A549 (cell line): ENCODE measurements around the gene SLC40A1. TPM values are rescaled to one million over a fixed set of nuclear protein-coding genes. Genes with fewer than 3 reads are reported as not detected.

Experiments used
- ATAC-seq, 2 experiments: fragments of 200-7000 bp in 1 of 2; fragments of >200 bp in 1 of 2; cut with Nextera tagmentation in 1 of 2; cut with Tn5 transposase in 1 of 2; 3 replicates each; pipeline versions ENCODE4 v1.8.0 to v1.9.1; 2018 to 2020; ENCODE audit warnings: mild to moderate bottlenecking in 1 of 2, moderate library complexity in 1 of 2
- CTCF ChIA-PET: fragments of 300-600 bp; sonication (Branson Sonifier 250); formaldehyde crosslinking; extraction: SDS; loops from one replicate; lab custom pipeline; 2021; ENCODE audit warnings: antibody characterized with exemption, inconsistent platforms; lab: Yijun Ruan, JAX
- POLR2A ChIA-PET: fragments of 350-600 bp; formaldehyde crosslinking; extraction: SDS; loops from one replicate; lab custom pipeline; 2021; ENCODE audit warnings: antibody characterized with exemption, inconsistent platforms; lab: Yijun Ruan, JAX
- DNase-seq, 2 experiments: peaks; one replicate each; pipeline versions ENCODE4 v3.0.0 to v3.0.0-alpha.2; 2011 to 2016; ENCODE audit warnings: low read depth in 1 of 2, low spot score in 1 of 2
- FAIRE-seq: peaks from 2 replicates; lab custom pipeline; 2011; peaks lifted over from hg19 to GRCh38; lab: Jason Lieb, UNC
- H3K27ac ChIP-seq, 2 experiments: fragments of >200 bp; sonication (Bioruptor Twin); formaldehyde crosslinking; 3 replicates each; pipeline ENCODE4 v1.5.1; 2016 to 2017
- H3K4me1 ChIP-seq: fragments of >200 bp; sonication (Bioruptor Twin); formaldehyde crosslinking; 3 replicates; pipeline ENCODE4 v1.6.1; 2016
- H3K4me2 ChIP-seq: fragments of >200 bp; sonication (Bioruptor Twin); formaldehyde crosslinking; 3 replicates; pipeline ENCODE4 v1.6.1; 2016
- H3K4me3 ChIP-seq: fragments of >200 bp; sonication (Bioruptor Twin); formaldehyde crosslinking; 3 replicates; pipeline ENCODE4 v1.5.1; 2016
- H3K9me3 ChIP-seq: fragments of >200 bp; sonication (Bioruptor Twin); formaldehyde crosslinking; 3 replicates; pipeline ENCODE4 v1.6.1; 2016
- BHLHE40 ChIP-seq: IDR thresholded peaks from 2 replicates; pipeline ENCODE4 v1.6.1; 2012; ENCODE audit warnings: low read depth, low read length, inconsistent platforms
- CBX8 ChIP-seq: fragments of 200-600 bp; sonication (generic); IDR thresholded peaks from 2 replicates; pipeline ENCODE4 v1.6.1; 2016
- CEBPB ChIP-seq, 2 experiments: fragments of >200 bp in 1 of 2; sonication (Bioruptor Twin) in 1 of 2; formaldehyde crosslinking in 1 of 2; IDR thresholded peaks; 2 replicates each; pipeline ENCODE4 v1.6.1; 2012 to 2016
- CHD4 ChIP-seq: fragments of 200-600 bp; sonication (generic); IDR thresholded peaks from 2 replicates; pipeline ENCODE4 v1.6.1; 2016; ENCODE audit warnings: antibody characterized with exemption, mild to moderate bottlenecking, borderline replicate concordance
- E2F6 ChIP-seq: IDR thresholded peaks from 2 replicates; pipeline ENCODE4 v1.6.1; 2012; ENCODE audit warnings: low read depth, borderline replicate concordance
- EHF ChIP-seq: fragments of 250-450 bp; sonication (Bioruptor Pico); IDR thresholded peaks from 2 replicates; pipeline ENCODE4 v1.5.0; 2020; ENCODE audit warnings: mild to moderate bottlenecking
- FOSL2 ChIP-seq, 2 experiments: fragments of 450-650 bp in 1 of 2; fragments of >200 bp in 1 of 2; sonication (Bioruptor Twin) in 1 of 2; formaldehyde crosslinking; IDR thresholded peaks; 2 replicates each; pipeline versions ENCODE4 v1.5.0 to v1.6.1; 2016 to 2020; ENCODE audit warnings: mild to moderate bottlenecking in 1 of 2, moderate library complexity in 1 of 2
- FOXS1 ChIP-seq: fragments of 250-450 bp; sonication (Bioruptor Pico); IDR thresholded peaks from 2 replicates; pipeline ENCODE4 v1.5.0; 2020; ENCODE audit warnings: mild to moderate bottlenecking, moderate library complexity
- HOXA7 ChIP-seq: fragments of 250-450 bp; sonication (Bioruptor Pico); IDR thresholded peaks from 2 replicates; pipeline ENCODE4 v1.5.0; 2020; ENCODE audit warnings: mild to moderate bottlenecking, moderate library complexity
- HOXB5 ChIP-seq: fragments of 250-450 bp; sonication (Bioruptor Pico); IDR thresholded peaks from 2 replicates; pipeline ENCODE4 v1.5.0; 2020; ENCODE audit warnings: mild to moderate bottlenecking, moderate library complexity
- KDM1A ChIP-seq: fragments of 200-600 bp; sonication (generic); IDR thresholded peaks from 2 replicates; pipeline ENCODE4 v1.6.1; 2016; ENCODE audit warnings: low read depth, mild to moderate bottlenecking
- MAX ChIP-seq: IDR thresholded peaks from 2 replicates; pipeline ENCODE4 v1.6.1; 2012
- NFE2L2 ChIP-seq: fragments of 150-350 bp; conservative IDR thresholded peaks from 2 replicates; pipeline ENCODE4 v1.6.1; 2014; ENCODE audit warnings: low read length
- PBX3 ChIP-seq: IDR thresholded peaks from 2 replicates; pipeline ENCODE4 v1.6.1; 2012
- POLR2A ChIP-seq: IDR thresholded peaks from 2 replicates; pipeline ENCODE4 v1.6.1; 2012; ENCODE audit warnings: mild to moderate bottlenecking, low read length
- POLR2AphosphoS2 ChIP-seq: conservative IDR thresholded peaks from 2 replicates; pipeline ENCODE4 v1.6.1; 2012; ENCODE audit warnings: low read length, improper control_type of control experiment, inconsistent platforms
- RARB ChIP-seq: fragments of 250-450 bp; sonication (Bioruptor Pico); IDR thresholded peaks from 2 replicates; pipeline ENCODE4 v1.8.0; 2021; ENCODE audit warnings: mild to moderate bottlenecking, moderate library complexity
- REST ChIP-seq: fragments of 200-600 bp; sonication (generic); IDR thresholded peaks from 2 replicates; pipeline ENCODE4 v1.6.1; 2016; ENCODE audit warnings: antibody characterized with exemption, mild to moderate bottlenecking, moderate library complexity
- RFX5 ChIP-seq: fragments of 450-650 bp; IDR thresholded peaks from 2 replicates; pipeline ENCODE4 v1.7.1; 2014; ENCODE audit warnings: antibody characterized with exemption, mild to moderate bottlenecking, moderate library complexity
- RNF2 ChIP-seq: fragments of 200-600 bp; sonication (generic); IDR thresholded peaks from 2 replicates; pipeline ENCODE4 v1.6.1; 2016; ENCODE audit warnings: low read depth, mild to moderate bottlenecking, antibody characterized with exemption, moderate library complexity, borderline replicate concordance
- TP53 ChIP-seq: fragments of 250-450 bp; sonication (Bioruptor Pico); IDR thresholded peaks from 2 replicates; pipeline ENCODE4 v1.5.0; 2021; ENCODE audit warnings: mild to moderate bottlenecking, moderate library complexity
- ZC3H11A ChIP-seq: fragments of 450-650 bp; IDR thresholded peaks from 2 replicates; pipeline ENCODE4 v1.6.1; 2014; ENCODE audit warnings: antibody characterized with exemption, mild to moderate bottlenecking
- ZFP36 ChIP-seq: fragments of 450-650 bp; IDR thresholded peaks from 2 replicates; pipeline ENCODE4 v1.6.1; 2014; ENCODE audit warnings: borderline replicate concordance; ENCODE audit not compliant: partially characterized antibody
- ZNF302 ChIP-seq: fragments of 250-450 bp; sonication (Bioruptor Pico); IDR thresholded peaks from 2 replicates; pipeline ENCODE4 v1.9.0; 2021; ENCODE audit warnings: inconsistent platforms, mild to moderate bottlenecking, moderate library complexity
- ZSCAN20 ChIP-seq: fragments of 250-450 bp; sonication (Bioruptor Pico); IDR thresholded peaks from 2 replicates; pipeline ENCODE4 v1.8.0; 2022; ENCODE audit warnings: mild to moderate bottlenecking, moderate library complexity
- WGBS: methylation state at CpG from one replicate; pipeline ENCODE4 v1.1.6; 2017; ENCODE audit errors: missing lambda C conversion rate; 5-methylcytosine and 5-hydroxymethylcytosine counted together
- polyA plus RNA-seq, 4 experiments: library from polyadenylated mRNA; depleted of rRNA in 3 of 4; stranded (reverse); fragments of >200 nt; fragmentation: RNase III in 1 of 4; extraction: RNeasy Plus Mini Kit Qiagen cat#74134 plus additional on column Dnase treatment in 1 of 4; gene quantifications; 2 replicates in 3 of 4; 3 replicates in 1 of 4; pipeline ENCODE4 v1.2.3, GENCODE V29; 2011 to 2017

Gene SLC40A1
- polyA plus RNA-seq, 2 of the 4 experiments (the other 2 are of a cell fraction) = 8.2 to 12.3 TPM

GRCh38 chr2:189580241-189580651 lies 340 bp downstream of the SLC40A1 start:
- FAIRE-seq = no peak
- CTCF ChIA-PET = interaction anchor here (0.9 to 1.5 kb wide), 6 partner anchors 23 to 114 kb away, joined by 3 to 6 read pairs (median 4); no protein-coding TSS in a partner anchor
- POLR2A ChIA-PET = interaction anchor here (0.6 to 1.9 kb wide), 38 partner anchors 8 to 183 kb away, joined by 3 to 48 read pairs (median 5); partner anchors contain the start of genes OSGEPL1 and WDR75
- H3K9me3 ChIP-seq = no peaks in the 10 kb centered on the region
- peak in 1 of 2 experiments; percentile 17 for DNase-seq
- H3K4me1 ChIP-seq = peaks cover 46% of the 10 kb centered on the region
- TF ChIP-seq RNF2 (no peak), ZNF302 (CRISPR knock-in tag) (no peak), MAX (0 out of 2 replicates have a peak, but pooled peaks have one; percentile 0), TP53 (no peak)
- TF ChIP-seq, all 56 proteins: peak for 1
- H3K4me3 ChIP-seq = peak overlapping the region; percentile 63
- 9% methylated on average over 13 of the region's 13 CpGs for WGBS
- peak; percentile 62 to 69 for ATAC-seq
- H3K4me2 ChIP-seq = peak overlapping the region; percentile 94
- H3K27ac ChIP-seq = peak overlapping the region; percentile 77 to 96

- Histone ChIP-seq H3K4me3 (peak overlapping the region; percentile 63), H3K9me3 (no peaks in the 10 kb centered on the region), H3K27ac (peak overlapping the region; percentile 77 to 96), H3K4me1 (peaks cover 52% of the 10 kb centered on the region), H3K4me2 (peak overlapping the region; percentile 94)
- FAIRE-seq (no peak), ATAC-seq (no peak), DNase-seq (no peak)
- ChIA-PET POLR2A (interaction anchor here (0.9 to 1.9 kb wide), 10 partner anchors 10 to 114 kb away, joined by 4 to 48 read pairs (median 10); no protein-coding TSS in a partner anchor), CTCF (interaction anchor here (1.1 to 1.5 kb wide), 4 partner anchors 10 to 112 kb away, joined by 3 to 5 read pairs (median 3); no protein-coding TSS in a partner anchor)
- no peak for TF ChIP-seq POLR2A
- TF ChIP-seq PBX3 = no peak
- TF ChIP-seq CHD4 = no peak
- no peak for TF ChIP-seq POLR2AphosphoS2
- TF ChIP-seq REST = no peak
- TF ChIP-seq RFX5 = no peak
- TF ChIP-seq ZC3H11A = no peak
- TF ChIP-seq CEBPB (IDR thresholded peaks at IDR 0.05) = peak; percentile 87 to 96
- TF ChIP-seq ZSCAN20 (CRISPR knock-in tag) = no peak
- WGBS = 70% methylated on average over 11 of the region's 11 CpGs
Observed at GRCh38 chr2:189579585-189580186, 900 bp downstream of the SLC40A1 start.

GRCh38 chr2:189578272-189578950 lies 2.2 kb downstream of the SLC40A1 start:
- POLR2A ChIA-PET = no interaction called here
- Histone ChIP-seq H3K4me2 (peak overlapping the region; percentile 94), H3K27ac (no peak overlapping the region)
- WGBS = 80% methylated on average over 1 of the region's 1 CpG
- no peak for TF ChIP-seq BHLHE40
- TF ChIP-seq FOSL2 (IDR thresholded peaks at IDR 0.05) = no peak
- TF ChIP-seq FOSL2 (CRISPR knock-in tag; IDR thresholded peaks at IDR 0.05) = no peak
- no peak for TF ChIP-seq CBX8
- no peak for TF ChIP-seq NFE2L2
- TF ChIP-seq RARB = no peak
- TF ChIP-seq E2F6 = no peak
- TF ChIP-seq FOXS1 (CRISPR knock-in tag) = no peak
- no peak for TF ChIP-seq HOXA7
- TF ChIP-seq EHF (CRISPR knock-in tag) = no peak
- TF ChIP-seq CEBPB (IDR thresholded peaks at IDR 0.05) = no peak
- TF ChIP-seq ZC3H11A = no peak
- no peak for TF ChIP-seq HOXB5 (CRISPR knock-in tag)
- TF ChIP-seq KDM1A = no peak
- TF ChIP-seq RFX5 = no peak
- no peak for TF ChIP-seq ZFP36
- TF ChIP-seq, all 56 proteins: peak for 0
- no peak for ATAC-seq
- no peaks in the 10 kb centered on the region for H3K9me3 ChIP-seq
- peaks cover 61% of the 10 kb centered on the region for H3K4me1 ChIP-seq
- H3K4me3 ChIP-seq = no peak overlapping the region
- CTCF ChIA-PET = interaction anchor here (1.2 kb wide), 1 partner anchor 9 kb away, joined by 3 read pairs; no protein-coding TSS in a partner anchor
- FAIRE-seq = no peak
- DNase-seq = no peak
